Neural crest cell (in vitro differentiated cells): ENCODE measurements around the gene HERC3. TPM values are rescaled to one million over a fixed set of nuclear protein-coding genes. Genes with fewer than 3 reads are reported as not detected.

Experiments used
- DNase-seq: peaks from one replicate; pipeline ENCODE4 v3.0.0; 2021; ENCODE audit warnings: low read depth, mixed read lengths, low spot score
- H3K27ac Mint-ChIP-seq: one replicate; pipeline ENCODE4 v1.8.0; 2021; ENCODE audit warnings: mild to moderate bottlenecking, mixed read lengths; ENCODE audit not compliant: unreplicated experiment
- H3K27me3 Mint-ChIP-seq: 2 replicates; pipeline ENCODE4 v1.8.0; 2021; ENCODE audit warnings: low read depth, mild to moderate bottlenecking, mixed read lengths
- H3K36me3 Mint-ChIP-seq: 2 replicates; pipeline ENCODE4 v1.8.0; 2021; ENCODE audit warnings: low read depth, mild to moderate bottlenecking, mixed read lengths
- H3K4me1 Mint-ChIP-seq: 2 replicates; pipeline ENCODE4 v1.8.0; 2021; ENCODE audit warnings: mixed read lengths
- H3K4me3 Mint-ChIP-seq: one replicate; pipeline ENCODE4 v1.8.0; 2021; ENCODE audit warnings: mild to moderate bottlenecking, mixed read lengths
- H3K9me3 Mint-ChIP-seq: 2 replicates; pipeline ENCODE4 v1.8.0; 2021; ENCODE audit warnings: mixed read lengths
- total RNA-seq: library from RNA; stranded (reverse); gene quantifications from 2 replicates; pipeline ENCODE4 v1.2.1, GENCODE V29; 2021
- TF ChIP-seq, protein P1 (sequence below): fragments of 200-600 bp; sonication (generic); conservative IDR thresholded peaks from 2 replicates; pipeline ENCODE4 v1.5.0; 2021; ENCODE audit warnings: antibody characterized with exemption, mild to moderate bottlenecking

HERC3 gene
- total RNA-seq, 1 donor from 2014 or later: 6.5 TPM

DNA sequence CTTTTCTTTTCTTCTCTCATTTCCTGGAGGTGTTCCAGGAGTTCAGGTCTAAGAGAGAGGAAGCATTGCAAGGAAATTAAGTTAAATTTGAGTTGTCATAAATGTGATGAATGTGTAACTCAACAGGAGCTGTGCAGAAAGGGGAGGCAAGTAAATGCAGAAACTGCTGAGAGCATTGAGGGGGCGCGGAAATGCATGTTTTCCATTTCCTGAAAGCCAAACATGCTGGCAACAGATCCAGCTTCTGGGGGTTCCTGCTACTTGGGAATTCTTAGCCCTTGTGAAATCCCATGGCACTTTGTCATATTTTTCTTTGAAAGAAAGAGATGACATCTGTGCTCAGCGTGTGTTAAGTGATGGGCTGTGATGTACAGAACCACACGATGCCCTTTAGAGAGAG lies 139.1 kb downstream of the HERC3 start:
- H3K27ac Mint-ChIP-seq: peak overlapping the region; percentile 31
- H3K36me3 Mint-ChIP-seq: peaks cover 5% of the 10 kb centered on the region
- H3K4me3 Mint-ChIP-seq: no peak overlapping the region
- TF ChIP-seq, protein P1, sequence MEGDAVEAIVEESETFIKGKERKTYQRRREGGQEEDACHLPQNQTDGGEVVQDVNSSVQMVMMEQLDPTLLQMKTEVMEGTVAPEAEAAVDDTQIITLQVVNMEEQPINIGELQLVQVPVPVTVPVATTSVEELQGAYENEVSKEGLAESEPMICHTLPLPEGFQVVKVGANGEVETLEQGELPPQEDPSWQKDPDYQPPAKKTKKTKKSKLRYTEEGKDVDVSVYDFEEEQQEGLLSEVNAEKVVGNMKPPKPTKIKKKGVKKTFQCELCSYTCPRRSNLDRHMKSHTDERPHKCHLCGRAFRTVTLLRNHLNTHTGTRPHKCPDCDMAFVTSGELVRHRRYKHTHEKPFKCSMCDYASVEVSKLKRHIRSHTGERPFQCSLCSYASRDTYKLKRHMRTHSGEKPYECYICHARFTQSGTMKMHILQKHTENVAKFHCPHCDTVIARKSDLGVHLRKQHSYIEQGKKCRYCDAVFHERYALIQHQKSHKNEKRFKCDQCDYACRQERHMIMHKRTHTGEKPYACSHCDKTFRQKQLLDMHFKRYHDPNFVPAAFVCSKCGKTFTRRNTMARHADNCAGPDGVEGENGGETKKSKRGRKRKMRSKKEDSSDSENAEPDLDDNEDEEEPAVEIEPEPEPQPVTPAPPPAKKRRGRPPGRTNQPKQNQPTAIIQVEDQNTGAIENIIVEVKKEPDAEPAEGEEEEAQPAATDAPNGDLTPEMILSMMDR: no peak
- no peaks in the 10 kb centered on the region for H3K4me1 Mint-ChIP-seq
- H3K27me3 Mint-ChIP-seq: no peaks in the 10 kb centered on the region
- no peak for DNase-seq
- H3K9me3 Mint-ChIP-seq: no peaks in the 10 kb centered on the region

DNA sequence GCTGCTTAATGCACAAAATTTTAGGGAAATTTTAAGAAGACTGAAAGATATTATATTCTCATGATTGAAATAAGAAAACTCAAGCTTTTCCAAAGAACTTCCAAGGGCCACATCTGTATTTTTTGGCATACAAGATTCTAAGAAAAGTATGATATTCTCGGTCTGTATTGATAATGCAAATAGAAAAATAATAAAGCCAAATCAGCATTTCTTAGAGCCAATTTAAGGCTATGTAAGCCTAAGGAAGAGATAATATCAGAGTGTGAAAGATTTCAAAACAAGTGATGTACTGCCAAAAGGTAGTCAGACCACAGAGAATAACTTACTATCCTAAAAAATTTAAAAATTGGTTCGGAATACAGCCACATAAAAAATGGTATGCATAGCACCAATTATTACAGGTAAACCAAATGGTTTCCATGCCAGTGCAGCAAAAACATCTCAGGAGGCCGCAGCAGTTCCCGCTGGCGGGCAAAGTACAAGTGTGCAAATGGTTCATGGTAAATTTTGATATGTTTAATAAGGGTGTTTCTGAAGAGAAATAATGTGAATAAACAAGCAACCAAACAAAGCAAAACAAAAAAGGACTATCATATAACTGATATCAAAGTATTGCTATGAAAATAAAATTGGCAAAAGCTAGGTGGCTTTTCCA lies 140.6 kb downstream of the HERC3 start:
- Mint-ChIP-seq H3K27ac (no peak overlapping the region), H3K36me3 (peaks cover 4% of the 10 kb centered on the region), H3K9me3 (no peaks in the 10 kb centered on the region), H3K4me3 (no peak overlapping the region), H3K4me1 (peaks cover 3% of the 10 kb centered on the region), H3K27me3 (no peaks in the 10 kb centered on the region)
- TF ChIP-seq, protein P1: no peak
- DNase-seq: no peak

DNA sequence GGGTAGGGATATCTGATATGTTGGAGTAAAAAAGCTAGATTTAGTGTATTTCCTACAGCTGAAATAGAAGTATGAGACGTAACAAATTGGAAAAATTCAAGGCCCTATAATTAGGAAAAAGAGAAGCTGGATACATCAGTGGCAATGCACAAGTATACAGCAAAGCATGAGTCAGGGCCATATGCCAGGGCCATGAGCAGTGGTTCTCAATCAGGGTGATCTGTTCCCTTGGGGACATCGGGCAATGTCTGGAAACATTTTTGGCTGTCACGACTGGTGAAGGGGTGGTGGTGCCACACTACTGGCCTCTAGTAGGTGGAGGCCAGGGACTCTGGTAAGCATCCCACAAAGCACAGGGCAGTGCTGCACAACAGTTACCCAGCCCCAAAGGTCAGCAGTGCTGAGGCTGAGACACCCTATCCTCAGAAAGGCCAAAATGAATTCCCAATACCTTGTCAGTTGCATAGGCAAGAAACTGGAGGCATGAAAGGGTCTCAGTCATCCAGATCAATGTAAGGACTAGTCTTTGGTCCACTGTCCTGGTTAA lies 142.2 kb downstream of the HERC3 start:
- TF ChIP-seq, protein P1: no peak

DNA sequence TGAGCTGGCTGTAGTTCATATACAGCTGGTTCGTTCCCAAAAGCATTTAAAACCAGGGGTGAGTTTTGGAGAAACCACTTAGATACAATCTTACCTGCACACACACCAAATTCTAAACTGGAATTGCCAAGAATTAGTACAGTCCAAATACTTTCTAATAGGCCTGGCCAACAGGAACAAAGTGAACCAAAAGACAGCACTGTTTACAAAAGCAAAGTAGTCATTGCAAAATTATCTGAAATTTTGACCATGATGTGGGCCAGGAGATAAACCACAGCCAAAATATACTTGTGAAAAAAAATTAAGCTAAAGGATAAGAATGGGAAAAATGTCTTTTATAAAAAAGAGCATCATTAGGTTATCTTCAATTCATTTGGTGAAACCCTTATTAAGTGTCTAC lies 143.3 kb downstream of the HERC3 start:
- no peaks in the 10 kb centered on the region for H3K9me3 Mint-ChIP-seq
- peaks cover 11% of the 10 kb centered on the region for H3K36me3 Mint-ChIP-seq
- no peak overlapping the region for H3K4me3 Mint-ChIP-seq
- DNase-seq: no peak
- no peak overlapping the region for H3K27ac Mint-ChIP-seq
- H3K27me3 Mint-ChIP-seq: no peaks in the 10 kb centered on the region
- TF ChIP-seq, protein P1: no peak
- peaks cover 3% of the 10 kb centered on the region for H3K4me1 Mint-ChIP-seq

More for the DNA sequence above, 142.2 kb downstream of the HERC3 start:
- Mint-ChIP-seq H3K9me3 (no peaks in the 10 kb centered on the region), H3K27me3 (no peaks in the 10 kb centered on the region), H3K36me3 (peaks cover 8% of the 10 kb centered on the region), H3K4me3 (no peak overlapping the region), H3K4me1 (peaks cover 3% of the 10 kb centered on the region), H3K27ac (peak overlapping the region; percentile 35)
- no peak for DNase-seq

DNA sequence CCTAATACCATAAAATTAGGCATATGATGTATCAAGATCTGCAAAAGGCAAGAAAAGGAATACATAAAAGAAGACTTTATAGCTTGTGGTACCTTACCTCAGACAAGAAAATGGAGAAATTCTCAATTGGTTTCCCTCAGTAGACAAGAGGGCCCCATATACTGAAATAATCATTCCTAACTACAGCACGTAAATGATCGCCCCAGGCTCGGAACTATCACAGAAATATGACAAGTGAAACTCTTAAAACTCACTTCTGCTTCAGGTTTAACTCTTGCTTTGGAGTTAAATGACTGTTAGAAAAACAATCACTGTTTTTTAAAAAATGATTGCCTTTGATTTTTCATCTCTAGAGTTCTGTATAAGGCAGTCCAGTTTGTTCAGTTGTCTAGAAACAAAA lies 144.0 kb downstream of the HERC3 start:
- Mint-ChIP-seq H3K27me3 (no peaks in the 10 kb centered on the region), H3K9me3 (no peaks in the 10 kb centered on the region), H3K27ac (no peak overlapping the region), H3K36me3 (peaks cover 9% of the 10 kb centered on the region), H3K4me3 (no peak overlapping the region), H3K4me1 (peaks cover 3% of the 10 kb centered on the region)
- DNase-seq: no peak
- TF ChIP-seq, protein P1: no peak
